T-cell (primary cell): ENCODE results near the gene CEBPZ. TPM values are rescaled to one million over a fixed set of nuclear protein-coding genes. Genes with fewer than 3 reads are reported as not detected.
A peak's percentile ranks its signal among the peaks of the same experiment; 100 is the strongest.
"Not testable (repeated sequence)": the region's sequence is repeated elsewhere in the genome, so short reads cannot be mapped to it uniquely, and the experiment has no call there.

Source experiments
- ATAC-seq, 4 experiments: fragments of 200-7000 bp in 3 of 4; fragments of 150-1000 bp in 1 of 4; cut with Tn5 transposase; replicated peaks in 1 of 4; 1 replicate in 3 of 4; 2 replicates in 1 of 4; pipeline ENCODE4 v1.10.0; 2021; ENCODE audit warnings: moderate library complexity in 3 of 4, mild to moderate bottlenecking in 2 of 4, moderate number of reproducible peaks in 1 of 4
- CTCF ChIA-PET, 2 donors: fragments of 300-600 bp; sonication (Branson Sonifier 250); formaldehyde crosslinking; loops; one replicate each; lab custom pipeline; 2022; ENCODE audit warnings: antibody characterized with exemption in 2 of 2; lab: Charles Lee
- POLR2A ChIA-PET, 2 donors: fragments of 300-600 bp; sonication (Branson Sonifier 250); formaldehyde crosslinking; loops; one replicate each; lab custom pipeline; 2022; ENCODE audit warnings: antibody characterized with exemption in 2 of 2; lab: Charles Lee
- DNase-seq, 35 experiments: peaks; one replicate each; pipeline versions ENCODE4 v3.0.0 to v3.0.0-alpha.2; 2013 to 2023
- H3K27ac ChIP-seq: one replicate; pipeline ENCODE4 v1.5.1; 2013; ENCODE audit warnings: low read length
- H3K27me3 ChIP-seq, 2 experiments: replicated peaks in 1 of 2; 1 replicate in 1 of 2; 2 replicates in 1 of 2; pipeline versions ENCODE4 v1.6.1 to v1.7.0; 2013; ENCODE audit warnings: low read length in 1 of 2, mixed read lengths in 1 of 2; ENCODE audit not compliant: control insufficient read depth in 2 of 2, insufficient read depth in 2 of 2; ENCODE audit errors: extremely low read depth in 1 of 2
- H3K36me3 ChIP-seq, 2 donors: 1 replicate in 1 of 2; 2 replicates in 1 of 2; pipeline versions ENCODE4 v1.6.1 to v1.7.0; 2013; ENCODE audit warnings: low read length in 1 of 2; ENCODE audit not compliant: control insufficient read depth in 2 of 2, insufficient read depth in 1 of 2; ENCODE audit errors: extremely low read depth in 1 of 2
- H3K4me1 ChIP-seq, 2 experiments: 1 replicate in 1 of 2; 2 replicates in 1 of 2; pipeline versions ENCODE4 v1.6.1 to v1.7.0; 2013; ENCODE audit warnings: low read length in 2 of 2, mixed read lengths in 1 of 2; ENCODE audit not compliant: insufficient read depth in 2 of 2, control insufficient read depth in 1 of 2; ENCODE audit errors: extremely low read depth in 1 of 2
- H3K4me3 ChIP-seq, 2 donors: 1 replicate in 1 of 2; 2 replicates in 1 of 2; pipeline versions ENCODE4 v1.5.1 to v1.7.0; 2013; ENCODE audit warnings: mild to moderate bottlenecking in 2 of 2, low read length in 1 of 2, moderate library complexity in 1 of 2; ENCODE audit not compliant: control insufficient read depth in 1 of 2; ENCODE audit errors: extremely low read depth in 1 of 2
- H3K9me3 ChIP-seq: 2 replicates; pipeline ENCODE4 v1.7.0; 2013
- H3K27ac Mint-ChIP-seq, 2 donors: one replicate each; pipeline ENCODE4 v1.8.0; 2020 to 2021; ENCODE audit warnings: mild to moderate bottlenecking in 2 of 2, mixed read lengths in 2 of 2
- H3K27me3 Mint-ChIP-seq, 2 donors: one replicate each; pipeline ENCODE4 v1.8.0; 2021 to 2022; ENCODE audit warnings: mixed read lengths in 2 of 2
- H3K36me3 Mint-ChIP-seq: one replicate; pipeline ENCODE4 v1.8.0; 2021; ENCODE audit warnings: mixed read lengths
- H3K4me1 Mint-ChIP-seq, 3 donors: one replicate each; pipeline ENCODE4 v1.8.0; 2020 to 2022; ENCODE audit warnings: mixed read lengths in 3 of 3, mild to moderate bottlenecking in 1 of 3
- H3K4me3 Mint-ChIP-seq, 3 donors: one replicate each; pipeline ENCODE4 v1.8.0; 2020 to 2022; ENCODE audit warnings: mild to moderate bottlenecking in 3 of 3, mixed read lengths in 3 of 3, moderate library complexity in 3 of 3
- H3K9me3 Mint-ChIP-seq, 3 donors: one replicate each; pipeline ENCODE4 v1.8.0; 2020 to 2022; ENCODE audit warnings: mixed read lengths in 3 of 3
- WGBS: methylation state at CpG from one replicate; pipeline ENCODE4 v1.1.5; 2013; ENCODE audit warnings: missing lambda C conversion rate; ENCODE audit not compliant: insufficient coverage; 5-methylcytosine and 5-hydroxymethylcytosine counted together
- total RNA-seq, 35 experiments: library from RNA in 6 of 35; stranded (reverse) in 6 of 35; fragments of 120-200 nt in 1 of 35; gene quantifications; one replicate each; pipeline versions ENCODE4 v1.2.1 to v1.2.4 and lab custom pipeline; 2013 to 2026

CEBPZ gene
- total RNA-seq, 5 donors from 2014 or later (not counting 1 experiment from before 2014, with no cell fraction given), result 50.6 to 61.5 (median 58.1) TPM

DNA sequence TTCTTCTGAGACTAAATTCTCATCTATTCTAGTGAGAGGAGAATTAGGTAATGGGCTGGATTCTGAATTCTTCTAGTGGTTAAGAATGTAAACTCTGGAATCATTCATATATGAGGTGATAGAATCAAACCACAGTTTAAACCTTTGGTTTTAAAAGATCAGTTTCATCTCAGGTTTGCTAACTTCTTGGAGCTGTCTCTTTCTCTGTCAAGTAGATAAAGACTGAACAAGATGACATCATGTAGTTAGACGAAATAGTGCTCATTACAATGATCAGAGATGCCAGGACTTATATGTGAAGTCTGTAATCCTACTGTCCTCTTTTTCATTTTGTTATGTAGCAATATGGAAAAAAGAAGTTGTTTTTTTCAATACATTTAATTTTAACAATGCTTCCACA lies 30.2 kb downstream of the CEBPZ start:
- H3K36me3 Mint-ChIP-seq, result peaks cover 56% of the 10 kb centered on the region
- peak overlapping the region in 1 of 2 donors; percentile 41 for H3K27ac Mint-ChIP-seq

DNA sequence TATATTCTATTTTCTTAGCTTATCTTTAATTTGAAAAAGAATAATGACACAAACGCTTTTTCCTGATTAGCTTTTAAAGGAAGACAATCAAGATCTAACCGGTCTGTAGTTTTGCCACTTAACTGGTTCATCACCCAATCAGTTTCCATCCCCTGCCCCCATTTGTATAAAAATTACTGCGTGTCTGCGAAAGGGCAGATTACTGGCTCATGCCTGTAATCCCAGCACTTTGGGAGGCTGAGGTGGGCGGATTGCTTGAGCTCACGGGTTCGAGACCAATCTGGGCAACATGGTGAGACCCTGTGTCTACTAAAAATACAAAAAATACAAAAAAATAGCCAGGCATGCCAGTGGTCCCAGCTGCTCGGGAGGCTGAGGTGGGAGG lies 32.7 kb downstream of the CEBPZ start:
- WGBS, result 100% methylated on average over 3 of the region's 8 CpGs
- CTCF ChIA-PET, result interaction anchor here in 1 of 2 donors (0.6 kb wide), 1 partner anchor 697 kb away, joined by 5 read pairs; no protein-coding TSS in a partner anchor
- H3K4me3 Mint-ChIP-seq, result peak overlapping the region in 2 of 3 donors; percentile 17 to 25
- Histone ChIP-seq H3K4me1 (peaks cover 4 to 29% of the 10 kb centered on the region in 2 experiments), H3K27me3 (no peaks in the 10 kb centered on the region), H3K27ac (no peak overlapping the region), H3K9me3 (no peaks in the 10 kb centered on the region), H3K4me3 (no peak overlapping the region), H3K36me3 (peaks cover 6 to 25% of the 10 kb centered on the region in 2 donors)
- no peak for DNase-seq
- H3K27me3 Mint-ChIP-seq, result no peaks in the 10 kb centered on the region
- H3K4me1 Mint-ChIP-seq, result peaks cover 36 to 51% (median 45%) of the 10 kb centered on the region in 3 donors
- peaks cover 33% of the 10 kb centered on the region for H3K36me3 Mint-ChIP-seq
- H3K9me3 Mint-ChIP-seq, result peaks cover 2 to 3% (median 3%) of the 10 kb centered on the region in 3 donors
- peak overlapping the region in 1 of 2 donors; percentile 28 for H3K27ac Mint-ChIP-seq
- POLR2A ChIA-PET, result interaction anchor here in 1 of 2 donors (0.6 kb wide), 1 partner anchor 135 kb away, joined by 4 read pairs; no protein-coding TSS in a partner anchor
- no peak for ATAC-seq

More for the DNA sequence above, 30.2 kb downstream of the CEBPZ start:
- no peaks in the 10 kb centered on the region for H3K27me3 Mint-ChIP-seq
- H3K27ac ChIP-seq, result peak overlapping the region; percentile 22
- no peak overlapping the region for H3K4me3 Mint-ChIP-seq
- no peaks in the 10 kb centered on the region for H3K27me3 ChIP-seq
- CTCF ChIA-PET, result no interaction called here
- no CpG with 5 or more reads among the region's 1 CpG for WGBS
- H3K9me3 ChIP-seq, result no peaks in the 10 kb centered on the region
- POLR2A ChIA-PET, result interaction anchor here in 1 of 2 donors (0.6 kb wide), 1 partner anchor 9 kb away, joined by 3 read pairs; no protein-coding TSS in a partner anchor
- DNase-seq (no peak), ATAC-seq (no peak)
- peaks cover 4 to 10% (median 8%) of the 10 kb centered on the region in 3 donors for H3K9me3 Mint-ChIP-seq
- H3K36me3 ChIP-seq, result peaks cover 6 to 44% of the 10 kb centered on the region in 2 donors
- H3K4me1 Mint-ChIP-seq, result peaks cover 43 to 58% (median 46%) of the 10 kb centered on the region in 3 donors
- no peak overlapping the region for H3K4me3 ChIP-seq
- peaks cover 4 to 23% of the 10 kb centered on the region in 2 experiments for H3K4me1 ChIP-seq

DNA sequence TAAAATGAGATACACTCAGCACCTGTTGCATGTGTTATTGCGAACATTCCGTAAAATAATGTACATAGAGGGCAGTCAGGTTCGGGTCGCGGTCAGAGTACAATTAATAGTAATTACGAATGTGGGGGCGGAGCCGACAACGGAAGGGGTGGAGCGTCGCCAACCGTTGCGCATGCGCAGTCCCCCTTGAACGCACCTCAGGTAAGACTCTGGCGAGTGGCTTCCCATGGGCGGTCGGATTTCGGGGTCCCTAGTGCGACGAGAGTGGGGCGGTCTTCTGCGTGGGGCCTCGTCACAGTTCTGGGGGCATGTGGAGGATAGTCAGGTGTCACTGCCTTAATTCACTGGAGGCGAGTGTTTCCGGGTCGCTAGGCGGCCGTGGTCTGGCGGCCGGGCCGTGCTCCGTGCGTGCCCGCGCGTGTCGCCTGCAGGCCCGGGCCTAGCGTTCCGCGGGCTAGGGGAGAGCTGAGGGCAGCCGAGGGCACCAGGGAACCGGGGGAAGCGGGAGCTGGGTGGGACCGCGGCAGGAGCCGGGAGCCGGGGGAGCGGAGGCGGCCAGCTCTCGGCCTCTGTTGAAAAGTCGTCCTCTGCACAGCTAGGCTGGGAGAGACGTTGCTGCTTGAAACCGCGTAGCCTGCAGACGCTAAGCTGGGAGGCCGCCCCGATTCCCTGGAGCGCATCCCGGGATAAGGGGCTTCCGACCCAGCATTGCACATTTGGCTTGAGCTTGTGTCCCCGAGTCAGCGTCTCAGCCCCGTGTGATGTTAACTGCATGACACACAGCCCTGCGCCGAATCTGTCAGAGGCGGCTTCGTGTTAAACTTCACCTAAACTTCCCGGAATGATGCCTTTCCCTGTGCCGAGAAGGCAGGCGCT lies 34.8 kb downstream of the CEBPZ start, which contains the start of gene CEBPZOS:
CEBPZOS (plus strand) TSS at position 177 of the 876 bp plus-strand sequence. CDS start 3,209 bp downstream, outside the sequence.
- under 1% methylated on average over 51 of the region's 72 CpGs for WGBS
- H3K27ac Mint-ChIP-seq, result peak within 1 kb of the TSS; percentile 97 to 99
- peaks cover 36 to 46% (median 38%) of the 10 kb centered on the region in 3 donors for H3K4me1 Mint-ChIP-seq
- ATAC-seq, result peak; percentile 87 to 92 (median 90)
- Histone ChIP-seq H3K27me3 (no peaks in the 10 kb centered on the region), H3K4me1 (peaks cover 4 to 29% of the 10 kb centered on the region in 2 experiments), H3K4me3 (peak within 1 kb of the TSS; percentile 64 to 87), H3K36me3 (peaks cover 0 to 14% of the 10 kb centered on the region in 2 donors), H3K9me3 (no peaks in the 10 kb centered on the region), H3K27ac (peak within 1 kb of the TSS; percentile 50)
- DNase-seq, result peak; percentile 70 to 94 (median 84)
- CTCF ChIA-PET, result interaction anchor here in 1 of 2 donors (0.5 to 0.8 kb wide), 3 partner anchors 22 to 47 kb away, joined by 3 to 7 read pairs (median 3); no protein-coding TSS in a partner anchor
- no peaks in the 10 kb centered on the region for H3K27me3 Mint-ChIP-seq
- peaks cover 17% of the 10 kb centered on the region for H3K36me3 Mint-ChIP-seq
- POLR2A ChIA-PET, result interaction anchor here in 1 of 2 donors (0.6 to 1.1 kb wide), 3 partner anchors 32 to 1470 kb away, joined by 3 to 5 read pairs (median 3); partner anchors contain the start of genes CEBPZ and NDUFAF7
- no peaks in the 10 kb centered on the region for H3K9me3 Mint-ChIP-seq
- H3K4me3 Mint-ChIP-seq, result peak within 1 kb of the TSS; percentile 86 to 99 (median 99)

DNA sequence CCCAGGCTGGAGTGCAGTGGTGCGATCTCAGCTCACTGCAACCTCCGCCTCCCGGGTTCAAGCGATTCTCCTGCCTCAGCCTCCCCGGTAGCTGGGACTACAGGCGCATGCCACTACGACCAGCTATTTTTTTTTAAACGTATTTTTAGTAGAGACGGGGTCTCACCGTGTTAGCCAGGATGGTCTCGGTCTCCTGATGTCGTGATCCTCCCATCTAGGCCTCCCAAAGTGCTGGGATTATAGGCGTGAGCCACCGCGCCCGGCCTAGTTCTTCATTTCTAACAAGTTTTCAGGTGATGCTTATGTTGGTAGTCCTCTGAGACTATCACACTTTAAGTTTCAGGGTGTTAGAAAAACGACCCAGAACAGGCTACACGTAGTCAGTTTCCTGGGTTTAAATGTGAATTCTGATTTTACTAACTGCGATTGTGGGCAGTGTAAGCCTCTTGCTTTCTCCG lies 35.5 kb downstream of the CEBPZ start:
- H3K27ac Mint-ChIP-seq, result peak overlapping the region; percentile 97 to 99
- H3K36me3 ChIP-seq, ATAC-seq, H3K9me3 Mint-ChIP-seq, H3K9me3 ChIP-seq, DNase-seq, H3K27me3 ChIP-seq, POLR2A ChIA-PET, H3K27me3 Mint-ChIP-seq, CTCF ChIA-PET: not testable (repeated sequence)
- H3K4me1 Mint-ChIP-seq, result peaks cover 34 to 40% (median 36%) of the 10 kb centered on the region in 3 donors
- WGBS, result 93% methylated on average over 11 of the region's 20 CpGs
- Histone ChIP-seq H3K4me1 (peaks cover 4 to 29% of the 10 kb centered on the region in 2 experiments), H3K27ac (peak overlapping the region; percentile 50), H3K4me3 (peak overlapping the region; percentile 64 to 87)
- peak overlapping the region; percentile 86 to 99 (median 99) for H3K4me3 Mint-ChIP-seq
- peaks cover 13% of the 10 kb centered on the region for H3K36me3 Mint-ChIP-seq

DNA sequence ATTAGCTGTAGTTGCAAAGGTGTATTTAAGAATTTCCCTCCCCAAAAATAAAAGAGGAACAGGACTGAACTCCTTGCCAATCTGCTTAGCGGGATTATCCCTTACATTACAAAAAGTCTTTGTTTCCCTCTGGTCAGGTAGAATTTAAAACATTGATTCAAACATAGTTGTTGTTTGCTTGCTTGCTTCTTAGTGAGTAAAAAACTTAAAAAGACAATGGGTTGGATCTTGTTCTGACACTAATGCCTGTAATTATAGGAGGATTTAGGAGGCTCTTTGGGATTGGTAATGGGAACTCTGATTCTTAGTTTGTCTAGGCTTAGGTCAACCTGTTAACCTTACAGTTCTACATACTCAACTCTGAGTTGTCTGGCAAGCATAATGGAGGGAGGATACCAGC lies 38.8 kb downstream of the CEBPZ start:
- Mint-ChIP-seq H3K4me3 (no peak overlapping the region), H3K4me1 (peaks cover 12 to 13% (median 12%) of the 10 kb centered on the region in 3 donors), H3K36me3 (peaks cover 4% of the 10 kb centered on the region), H3K9me3 (no peaks in the 10 kb centered on the region), H3K27ac (no peak overlapping the region), H3K27me3 (peaks cover 0 to 3% of the 10 kb centered on the region in 2 donors)
- WGBS, result no CpG with 5 or more reads among the region's 1 CpG
- ChIA-PET POLR2A (interaction anchor here in 1 of 2 donors (0.7 kb wide), 1 partner anchor 51 kb away, joined by 3 read pairs; no protein-coding TSS in a partner anchor), CTCF (interaction anchor here in 1 of 2 donors (0.6 kb wide), 1 partner anchor 1756 kb away, joined by 5 read pairs; no protein-coding TSS in a partner anchor)
- Histone ChIP-seq H3K4me3 (no peak overlapping the region), H3K27ac (no peak overlapping the region), H3K4me1 (peaks cover 4 to 15% of the 10 kb centered on the region in 2 experiments), H3K36me3 (no peaks in the 10 kb centered on the region), H3K9me3 (no peaks in the 10 kb centered on the region), H3K27me3 (no peaks in the 10 kb centered on the region)
- DNase-seq, result no peak
- ATAC-seq, result no peak

DNA sequence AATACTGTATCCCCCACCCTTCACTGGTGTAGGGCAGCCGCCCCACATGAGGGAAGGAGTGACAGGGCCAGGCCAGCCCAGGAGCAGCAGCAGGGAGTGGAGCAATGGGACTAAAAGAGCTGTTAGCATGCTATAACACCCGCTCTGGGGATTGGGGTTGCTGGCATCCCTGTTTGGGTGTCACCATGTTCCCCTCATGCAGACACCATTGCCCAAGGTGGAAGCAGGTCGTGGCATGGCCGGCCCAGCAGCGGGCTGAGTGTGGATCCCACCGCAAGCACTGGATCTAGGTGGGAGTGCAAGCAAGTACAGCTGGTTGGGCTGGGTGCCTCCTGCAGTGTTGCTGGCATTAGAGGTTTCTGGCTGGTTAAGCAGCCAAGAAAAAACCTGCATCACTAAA lies 39.6 kb downstream of the CEBPZ start:
- CTCF ChIA-PET, result no interaction called here
- no peak overlapping the region for H3K27ac Mint-ChIP-seq

More for the DNA sequence above, 39.6 kb downstream of the CEBPZ start:
- no peak overlapping the region for H3K27ac ChIP-seq
- Mint-ChIP-seq H3K27me3 (peaks cover 3% of the 10 kb centered on the region in 2 donors), H3K4me3 (no peak overlapping the region), H3K36me3 (peaks cover 4% of the 10 kb centered on the region), H3K9me3 (no peaks in the 10 kb centered on the region), H3K4me1 (peaks cover 4 to 6% (median 5%) of the 10 kb centered on the region in 3 donors)
- POLR2A ChIA-PET, result interaction anchor here in 1 of 2 donors (0.5 kb wide), 1 partner anchor 161 kb away, joined by 3 read pairs; no protein-coding TSS in a partner anchor
- ATAC-seq (no peak), DNase-seq (no peak)
- H3K36me3 ChIP-seq, result no peaks in the 10 kb centered on the region
- 80% methylated on average over 2 of the region's 6 CpGs for WGBS
- peaks cover 0 to 7% of the 10 kb centered on the region in 2 experiments for H3K4me1 ChIP-seq
- no peak overlapping the region for H3K4me3 ChIP-seq
- H3K9me3 ChIP-seq, result no peaks in the 10 kb centered on the region
- H3K27me3 ChIP-seq, result no peaks in the 10 kb centered on the region
